Left colon (tissue), 2 donors: ENCODE results near the gene KIF5C. TPM values are rescaled to one million over a fixed set of nuclear protein-coding genes. Genes with fewer than 3 reads are reported as not detected.
"Not testable (repeated sequence)": the region's sequence is repeated elsewhere in the genome, so short reads cannot be mapped to it uniquely, and the experiment has no call there.

ENCODE experiments used
- ATAC-seq: fragments of 200-7000 bp; cut with Tn5 transposase; one replicate; pipeline ENCODE4 v1.9.1; 2020; ENCODE audit warnings: mild to moderate bottlenecking, moderate library complexity
- DNase-seq, 2 donors: peaks; one replicate each; pipeline ENCODE4 v3.0.0-alpha.2; 2020
- intact Hi-C, 2 donors: fragments of 100-400 bp; cut with DNase I in 1 of 2; cut with micrococcal nuclease in 1 of 2; formaldehyde crosslinking; loops; one replicate each; pipeline versions ENCODE4 v1.11.2 to v1.14.0; 2022; cut with DNase I, micrococcal nuclease
- long read RNA-seq: library from polyadenylated mRNA; unstranded; transcript quantifications from one replicate; pipeline ENCODE4 v2.0.0, GENCODE V29; 2021
- total RNA-seq, 2 donors: library from RNA; stranded (reverse); fragmentation: NEBNext Ultra II Directional; extraction: Animal tissue kit (Norgen Biotek cat#: 25700); gene quantifications; one replicate each; pipeline ENCODE4 v1.2.1, GENCODE V29; 2021
- donor health status: DM: no; HTN: no; CAD: no.
- donor health status: DM: yes; HTN: yes; CAD: no.

Gene KIF5C
- total RNA-seq, result 1 to 10 TPM; 1.4 to 2.7 TPM
- long read RNA-seq, result 0 reads

- DNase-seq (peak; percentile 74 to 88), ATAC-seq (peak; percentile 99)
- intact Hi-C loops, result no loop called here
These were observed at the start of gene KIF5C for GRCh38 chr2:148874868-148875341. Gene KIF5C (plus strand): TSS chr2:148875227. CDS start chr2:148875618, 391 bp downstream.

GRCh38 chr2:148826791-148827190 lies 48.2 kb upstream of the KIF5C start:
- intact Hi-C loops, result no loop called here
- ATAC-seq, result no peak

GRCh38 chr2:148828941-148829340 lies 46.1 kb upstream of the KIF5C start:
- no peak for ATAC-seq
- DNase-seq, result no peak
- intact Hi-C loops, result no loop called here

More at GRCh38 chr2:148826791-148827190, 48.2 kb upstream of the KIF5C start:
- no peak for DNase-seq

GRCh38 chr2:148829618-148830017 lies 45.4 kb upstream of the KIF5C start:
- ATAC-seq, result no peak
- no peak for DNase-seq
- intact Hi-C loops, result no loop called here

GRCh38 chr2:148832637-148833036 lies 42.4 kb upstream of the KIF5C start:
- no peak for DNase-seq
- no peak for ATAC-seq
- intact Hi-C loops, result no loop called here

- no peak for ATAC-seq
- intact Hi-C loops, result no loop called here
- DNase-seq, result no peak
These were observed 33.0 kb upstream of the KIF5C start for GRCh38 chr2:148842050-148842449.

- DNase-seq (no peak), ATAC-seq (no peak)
- intact Hi-C loops, result no loop called here
These were observed 26.9 kb upstream of the KIF5C start for GRCh38 chr2:148848146-148848545.

- ATAC-seq (no peak), DNase-seq (no peak)
- intact Hi-C loops, result no loop called here
These were observed 21.6 kb upstream of the KIF5C start for GRCh38 chr2:148853458-148853857.

- DNase-seq (no peak), ATAC-seq (no peak)
- intact Hi-C loops, result no loop called here
These were observed 15.0 kb upstream of the KIF5C start for GRCh38 chr2:148860037-148860436.

- no peak for DNase-seq
- intact Hi-C loops, result no loop called here
- no peak for ATAC-seq
These were observed 13.7 kb upstream of the KIF5C start for GRCh38 chr2:148861367-148861766.

- intact Hi-C loops, DNase-seq, ATAC-seq: not testable (repeated sequence)
These were observed 12.5 kb upstream of the KIF5C start for GRCh38 chr2:148862478-148862877.

- ATAC-seq, result no peak
These were observed 9.5 kb upstream of the KIF5C start for GRCh38 chr2:148865512-148865911.

GRCh38 chr2:148866091-148866490 lies 8.9 kb upstream of the KIF5C start:
- ATAC-seq, result no peak
- intact Hi-C loops, result no loop called here

More at GRCh38 chr2:148865512-148865911, 9.5 kb upstream of the KIF5C start:
- no peak for DNase-seq
- intact Hi-C loops, result no loop called here

GRCh38 chr2:148867079-148867769 lies 7.8 kb upstream of the KIF5C start:
- intact Hi-C loops, result no loop called here
- no peak for DNase-seq
- ATAC-seq, result no peak

More at GRCh38 chr2:148866091-148866490, 8.9 kb upstream of the KIF5C start:
- no peak for DNase-seq

- DNase-seq (peak in 1 of 2 donors; percentile 8), ATAC-seq (peak; percentile 8)
- intact Hi-C loops, result no loop called here
These were observed 492 bp downstream of the KIF5C start for GRCh38 chr2:148875387-148876051.

- DNase-seq (peak in 1 of 2 donors; percentile 9), ATAC-seq (no peak)
- intact Hi-C loops, result no loop called here
These were observed 1.2 kb downstream of the KIF5C start for GRCh38 chr2:148876202-148876594.

- intact Hi-C loops, result no loop called here
- ATAC-seq (no peak), DNase-seq (peak in 1 of 2 donors; percentile 16)
These were observed 1.8 kb downstream of the KIF5C start for GRCh38 chr2:148876595-148877402.

GRCh38 chr2:148877403-148877740 lies 2.3 kb downstream of the KIF5C start:
- intact Hi-C loops, result no loop called here
- no peak for ATAC-seq

GRCh38 chr2:148880636-148881035 lies 5.6 kb downstream of the KIF5C start:
- intact Hi-C loops, result no loop called here
- DNase-seq (no peak), ATAC-seq (no peak)

More at GRCh38 chr2:148877403-148877740, 2.3 kb downstream of the KIF5C start:
- DNase-seq, result no peak
